HCT116 (cell line): ENCODE results near the gene NUTM2G. TPM values are rescaled to one million over a fixed set of nuclear protein-coding genes. Genes with fewer than 3 reads are reported as not detected.

Experiments
- ATAC-seq: fragments of 200-7000 bp; cut with Tn5 transposase; 2 replicates; pipeline ENCODE4 v1.9.1; 2020; ENCODE audit warnings: mild to moderate bottlenecking, moderate library complexity
- BruUV-seq: library from RNA; stranded (reverse); fragments of 400-500 nt; replicated peaks from 2 replicates; lab custom pipeline; 2021; lab: Mats Ljungman, UMichigan
- CTCF ChIA-PET: fragments of 300-600 bp; sonication (Branson Sonifier 250); formaldehyde crosslinking; loops from one replicate; lab custom pipeline; 2021; ENCODE audit warnings: antibody characterized with exemption; lab: Charles Lee
- POLR2A ChIA-PET: fragments of 300-600, 350-600 bp; sonication (Branson Sonifier 250); formaldehyde crosslinking; loops from one replicate; lab custom pipeline; 2021; ENCODE audit warnings: antibody characterized with exemption; lab: Charles Lee
- RAD21 ChIA-PET, 2 experiments: fragments of 300-600 bp; sonication (Branson Sonifier 250); formaldehyde crosslinking; loops; one replicate each; lab custom pipeline; 2023; ENCODE audit warnings: low total read pairs in 2 of 2; ENCODE audit not compliant: uncharacterized antibody in 2 of 2, unreplicated experiment in 2 of 2, low non-redundant PET in 1 of 2; lab: Charles Lee
- DNase-seq: peaks from one replicate; pipeline ENCODE4 v3.0.0-alpha.2; 2010; ENCODE audit warnings: low read depth, low spot score
- H2AFZ ChIP-seq: fragments of 200-600 bp; shearing (Covaris generic), sonication (generic); 2 replicates; pipeline ENCODE4 v1.6.1; 2017; ENCODE audit warnings: low read depth, mixed run types, mixed read lengths, antibody characterized with exemption, low read length; ENCODE audit not compliant: poor library complexity, severe bottlenecking
- H3K27ac ChIP-seq: 2 replicates; pipeline ENCODE4 v1.5.1; 2012; ENCODE audit warnings: low read depth, low read length
- H3K27me3 ChIP-seq: fragments of 200-600 bp; sonication (generic); 2 replicates; pipeline ENCODE4 v1.6.1; 2016; ENCODE audit warnings: mixed run types, low read length, mixed read lengths; ENCODE audit not compliant: insufficient read depth
- H3K36me3 ChIP-seq, 2 experiments: fragments of 200-500 bp in 1 of 2; fragments of 200-600 bp in 1 of 2; sonication (Bioruptor generic) in 1 of 2; sonication (generic) in 1 of 2; 2 replicates each; pipeline versions ENCODE4 v1.5.1 to v1.6.1; 2014 to 2016; ENCODE audit warnings: low read length in 2 of 2, inconsistent platforms in 1 of 2, mixed read lengths in 1 of 2, mixed run types in 1 of 2; ENCODE audit not compliant: insufficient read depth in 2 of 2, control insufficient read depth in 1 of 2
- H3K4me1 ChIP-seq, 2 experiments: fragments of 200-600 bp in 1 of 2; sonication (generic) in 1 of 2; 2 replicates each; pipeline versions ENCODE4 v1.5.1 to v1.6.1; 2012 to 2017; ENCODE audit warnings: low read length in 2 of 2, inconsistent platforms in 1 of 2, mild to moderate bottlenecking in 1 of 2, mixed read lengths in 1 of 2, mixed run types in 1 of 2, moderate library complexity in 1 of 2; ENCODE audit not compliant: insufficient read depth in 2 of 2, control insufficient read depth in 1 of 2
- H3K4me2 ChIP-seq: fragments of 200-600 bp; sonication (generic); 2 replicates; pipeline ENCODE4 v1.6.1; 2017; ENCODE audit warnings: mixed run types, low read length, mixed read lengths
- H3K4me3 ChIP-seq, 2 experiments: fragments of 200-600 bp in 1 of 2; sonication (generic) in 1 of 2; replicated peaks in 1 of 2; 2 replicates each; pipeline ENCODE4 v1.5.1; 2011 to 2016; ENCODE audit warnings: low read length in 2 of 2, control low read depth in 1 of 2, low read depth in 1 of 2, mild to moderate bottlenecking in 1 of 2, mixed read lengths in 1 of 2, mixed run types in 1 of 2
- H3K79me2 ChIP-seq: fragments of 200-600 bp; sonication (generic); 2 replicates; pipeline ENCODE4 v1.6.1; 2017; ENCODE audit warnings: mild to moderate bottlenecking, mixed run types, low read length, moderate library complexity, mixed read lengths; ENCODE audit not compliant: insufficient read depth
- H3K9ac ChIP-seq: fragments of 200-600 bp; sonication (generic); 2 replicates; pipeline ENCODE4 v1.6.1; 2016; ENCODE audit warnings: low read length, mixed read lengths
- H3K9me2 ChIP-seq: fragments of 200-600 bp; sonication (generic), shearing (Covaris generic); 2 replicates; pipeline ENCODE4 v1.6.1; 2017; ENCODE audit warnings: mixed run types, mild to moderate bottlenecking, moderate library complexity; ENCODE audit not compliant: insufficient read depth
- H3K9me3 ChIP-seq, 2 experiments: fragments of 200-500 bp in 1 of 2; fragments of 200-600 bp in 1 of 2; sonication (Bioruptor generic) in 1 of 2; sonication (generic) in 1 of 2; 2 replicates each; pipeline ENCODE4 v1.6.1; 2014 to 2017; ENCODE audit warnings: low read length in 2 of 2, mixed read lengths in 2 of 2, inconsistent platforms in 1 of 2, low read depth in 1 of 2, mild to moderate bottlenecking in 1 of 2, mixed run types in 1 of 2, moderate library complexity in 1 of 2; ENCODE audit not compliant: control insufficient read depth in 1 of 2, insufficient read depth in 1 of 2
- H4K20me1 ChIP-seq: fragments of 200-600 bp; sonication (generic), shearing (Covaris generic); 2 replicates; pipeline ENCODE4 v1.6.1; 2017; ENCODE audit warnings: mixed run types, mild to moderate bottlenecking, moderate library complexity; ENCODE audit not compliant: insufficient read depth
- ATF3 ChIP-seq: IDR thresholded peaks from 2 replicates; pipeline ENCODE4 v1.6.1; 2012
- CBX3 ChIP-seq: IDR thresholded peaks from 2 replicates; pipeline ENCODE4 v1.6.1; 2012; ENCODE audit warnings: low read depth
- CEBPB ChIP-seq: IDR thresholded peaks from 2 replicates; pipeline ENCODE4 v1.6.1; 2012; ENCODE audit warnings: low read depth
- EGR1 ChIP-seq: IDR thresholded peaks from 2 replicates; pipeline ENCODE4 v1.6.1; 2012; ENCODE audit warnings: low read depth
- ELF1 ChIP-seq: IDR thresholded peaks from 2 replicates; pipeline ENCODE4 v1.6.1; 2012; ENCODE audit warnings: low read depth, borderline replicate concordance
- EZH2phosphoT487 ChIP-seq: fragments of 200-600 bp; IDR thresholded peaks from 2 replicates; pipeline ENCODE4 v1.6.1; 2018; ENCODE audit warnings: antibody characterized with exemption, borderline replicate concordance
- FOSL1 ChIP-seq: IDR thresholded peaks from 2 replicates; pipeline ENCODE4 v1.6.1; 2012; ENCODE audit warnings: low read depth
- POLR2A ChIP-seq: IDR thresholded peaks from 2 replicates; pipeline ENCODE4 v1.7.0; 2011; ENCODE audit warnings: borderline replicate concordance; ENCODE audit not compliant: insufficient read depth, insufficient read length; ENCODE audit errors: extremely low read depth
- POLR2AphosphoS5 ChIP-seq: IDR thresholded peaks from 2 replicates; pipeline ENCODE4 v1.6.1; 2011; ENCODE audit warnings: mild to moderate bottlenecking, low read depth, low read length, moderate library complexity
- RAD21 ChIP-seq: IDR thresholded peaks from 2 replicates; pipeline ENCODE4 v1.6.1; 2012; ENCODE audit warnings: low read depth, mild to moderate bottlenecking
- REST ChIP-seq: IDR thresholded peaks from 2 replicates; pipeline ENCODE4 v1.6.1; 2012; ENCODE audit warnings: low read depth
- SIN3A ChIP-seq: IDR thresholded peaks from 2 replicates; pipeline ENCODE4 v1.6.1; 2012; ENCODE audit warnings: low read depth
- TCF7L2 ChIP-seq: IDR thresholded peaks from 2 replicates; pipeline ENCODE4 v1.7.0; 2011; ENCODE audit warnings: borderline replicate concordance, inconsistent platforms; ENCODE audit not compliant: insufficient read depth, insufficient read length; ENCODE audit errors: extremely low read depth
- YY1 ChIP-seq: IDR thresholded peaks from 2 replicates; pipeline ENCODE4 v1.6.1; 2011; ENCODE audit warnings: low read length, low read depth, moderate library complexity, mild to moderate bottlenecking; ENCODE audit not compliant: insufficient replicate concordance; ENCODE audit errors: extremely low read depth
- ZFX ChIP-seq: fragments of 450-650 bp; IDR thresholded peaks from 2 replicates; pipeline ENCODE4 v1.6.1; 2017
- ZNF274 ChIP-seq: fragments of 200-500 bp; sonication (Bioruptor generic); IDR thresholded peaks from 2 replicates; pipeline ENCODE4 v1.6.1; 2014; ENCODE audit warnings: mild to moderate bottlenecking, low read depth, low read length, inconsistent platforms
- intact Hi-C: fragments of 100-400 bp; cut with micrococcal nuclease; formaldehyde crosslinking; loops from 2 replicates; pipeline ENCODE4 v1.10.0; 2022
- total RNA-seq: library from RNA; stranded (reverse); gene quantifications from one replicate; pipeline ENCODE4 v1.2.1, GENCODE V29; 2021; ENCODE audit not compliant: unreplicated experiment
- TF ChIP-seq, protein P1 (sequence below), 3 experiments: fragments of 200-600 bp in 1 of 3; sonication (generic) in 1 of 3; IDR thresholded peaks in 2 of 3; conservative IDR thresholded peaks in 1 of 3; 2 replicates each; pipeline ENCODE4 v1.5.1; 2012 to 2017; ENCODE audit warnings: low read depth in 2 of 3, low read length in 2 of 3, antibody characterized with exemption in 1 of 3, borderline replicate concordance in 1 of 3, control low read depth in 1 of 3, mild to moderate bottlenecking in 1 of 3, mixed read lengths in 1 of 3, mixed run types in 1 of 3, moderate library complexity in 1 of 3; ENCODE audit not compliant: insufficient read depth in 1 of 3
- TF ChIP-seq, protein P2 (sequence below): IDR thresholded peaks from 2 replicates; pipeline ENCODE4 v1.6.1; 2012

Gene NUTM2G
- total RNA-seq, 1 experiment from 2014 or later, result not detected

GRCh38 chr9:96884443-96884842, 44.2 kb upstream of the NUTM2G start (continued):
- TF ChIP-seq ZNF274 (no peak), CEBPB (no peak; the same call in 1 of the 2 replicates), EZH2phosphoT487 (no peak)

- Histone ChIP-seq H3K4me2 (no peak overlapping the region; the same call in 1 of the 2 replicates), H3K9me2 (no peaks in the 10 kb centered on the region), H3K36me3 (no peaks in the 10 kb centered on the region), H3K9me3 (no peaks in the 10 kb centered on the region), H3K79me2 (no peaks in the 10 kb centered on the region), H3K4me3 (no peak overlapping the region), H3K9ac (no peak overlapping the region), H3K27ac (no peak overlapping the region), H4K20me1 (no peaks in the 10 kb centered on the region), H3K4me1 (peaks cover 14 to 25% of the 10 kb centered on the region in 2 experiments), H3K27me3 (no peaks in the 10 kb centered on the region), H2AFZ (no peak overlapping the region)
- intact Hi-C loops, result loop anchor here (10.0 kb wide), 1 partner anchor 159 kb away; no protein-coding TSS in a partner anchor
- ChIA-PET POLR2A (interaction anchor here (1.9 kb wide), 1 partner anchor 10 kb away, joined by 6 read pairs; no protein-coding TSS in a partner anchor), CTCF (no interaction called here), RAD21 (no interaction called here)
- ATAC-seq (no peak), DNase-seq (no peak)
- no TSS peak for BruUV-seq
- TF ChIP-seq RAD21 (no peak), ELF1 (no peak), EGR1 (no peak), CEBPB (no peak), ZNF274 (no peak), ZFX (no peak), ATF3 (no peak), POLR2A (no peak), YY1 (no peak), SIN3A (no peak), FOSL1 (no peak), TCF7L2 (no peak), POLR2AphosphoS5 (no peak), EZH2phosphoT487 (no peak), CBX3 (no peak), REST (no peak)
- TF ChIP-seq, protein P1, sequence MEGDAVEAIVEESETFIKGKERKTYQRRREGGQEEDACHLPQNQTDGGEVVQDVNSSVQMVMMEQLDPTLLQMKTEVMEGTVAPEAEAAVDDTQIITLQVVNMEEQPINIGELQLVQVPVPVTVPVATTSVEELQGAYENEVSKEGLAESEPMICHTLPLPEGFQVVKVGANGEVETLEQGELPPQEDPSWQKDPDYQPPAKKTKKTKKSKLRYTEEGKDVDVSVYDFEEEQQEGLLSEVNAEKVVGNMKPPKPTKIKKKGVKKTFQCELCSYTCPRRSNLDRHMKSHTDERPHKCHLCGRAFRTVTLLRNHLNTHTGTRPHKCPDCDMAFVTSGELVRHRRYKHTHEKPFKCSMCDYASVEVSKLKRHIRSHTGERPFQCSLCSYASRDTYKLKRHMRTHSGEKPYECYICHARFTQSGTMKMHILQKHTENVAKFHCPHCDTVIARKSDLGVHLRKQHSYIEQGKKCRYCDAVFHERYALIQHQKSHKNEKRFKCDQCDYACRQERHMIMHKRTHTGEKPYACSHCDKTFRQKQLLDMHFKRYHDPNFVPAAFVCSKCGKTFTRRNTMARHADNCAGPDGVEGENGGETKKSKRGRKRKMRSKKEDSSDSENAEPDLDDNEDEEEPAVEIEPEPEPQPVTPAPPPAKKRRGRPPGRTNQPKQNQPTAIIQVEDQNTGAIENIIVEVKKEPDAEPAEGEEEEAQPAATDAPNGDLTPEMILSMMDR (IDR thresholded peaks at IDR 0.05 in 2 of 3, conservative IDR thresholded peaks at IDR 0.05 in 1 of 3; ENCODE audit: borderline replicate concordance in 1 of 3, insufficient read depth in 1 of 3, low read depth in 2 of 3, low read length in 2 of 3), result no peak
- TF ChIP-seq, protein P2, sequence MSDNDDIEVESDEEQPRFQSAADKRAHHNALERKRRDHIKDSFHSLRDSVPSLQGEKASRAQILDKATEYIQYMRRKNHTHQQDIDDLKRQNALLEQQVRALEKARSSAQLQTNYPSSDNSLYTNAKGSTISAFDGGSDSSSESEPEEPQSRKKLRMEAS, result no peak
Measured at GRCh38 chr9:96885424-96885823, 43.2 kb upstream of the NUTM2G start.
